Measurements from ENCODE around the gene SLC37A3.
"Not testable (repeated sequence)": the region's sequence is repeated elsewhere in the genome, so short reads cannot be mapped to it uniquely, and the experiment has no call there.

The SLC37A3 gene

GRCh38 chr7:140320078-140320477 lies 78.3 kb downstream of the SLC37A3 start:
- not testable (repeated sequence) for DNase-seq (ENCODE audit: low read depth); H3K4me3 ChIP-seq (ENCODE audit: low read depth, low read length)

DNA sequence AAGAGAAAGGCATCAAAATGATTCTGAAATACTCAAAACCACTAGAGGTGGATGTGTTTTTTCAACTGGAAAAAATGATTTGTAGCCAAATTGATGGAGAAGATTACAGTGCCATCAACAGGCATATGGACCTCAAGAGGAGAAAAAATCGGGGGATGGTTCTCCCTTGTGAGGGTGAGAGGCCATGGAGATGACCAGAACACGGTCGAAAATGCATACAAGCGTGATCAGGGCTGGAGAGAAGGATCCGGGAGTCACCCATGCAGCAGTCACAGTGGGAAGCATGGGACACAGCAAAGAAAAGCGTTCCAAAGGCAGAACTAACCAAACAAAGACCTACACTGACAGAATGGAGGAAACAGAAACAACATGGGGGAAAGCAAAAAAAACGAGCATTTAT lies 80.3 kb downstream of the SLC37A3 start:
- no peak for DNase-seq (ENCODE audit: low read depth)
- H3K4me3 ChIP-seq (ENCODE audit: low read depth, low read length), result no peak overlapping the region

DNA sequence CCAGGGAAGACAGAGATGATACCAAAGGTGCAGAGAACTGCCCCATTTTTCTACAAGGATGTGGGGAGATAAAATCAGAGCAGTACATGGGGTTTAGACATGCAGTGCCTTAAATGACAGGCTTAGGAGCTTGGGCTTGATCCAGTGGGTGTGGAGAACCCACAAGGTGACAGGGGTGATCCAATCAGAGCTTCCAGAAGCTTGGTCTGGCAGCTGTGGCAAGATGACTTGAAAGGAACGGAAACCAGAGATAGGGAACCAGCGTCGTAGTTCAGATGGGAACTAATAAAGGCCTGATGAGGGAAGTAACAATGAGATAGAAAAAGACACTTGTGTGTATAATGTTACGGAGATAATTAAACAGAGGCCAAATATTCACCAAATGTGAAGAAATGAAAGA lies 80.7 kb downstream of the SLC37A3 start:
- no peak for DNase-seq (ENCODE audit: low read depth)
- H3K4me3 ChIP-seq (ENCODE audit: low read depth, low read length), result no peak overlapping the region

GRCh38 chr7:140316165-140316661 lies 82.1 kb downstream of the SLC37A3 start:
- no peak overlapping the region for H3K4me3 ChIP-seq (ENCODE audit: low read depth, low read length)
- peak; percentile 30 for DNase-seq (ENCODE audit: low read depth)

- H3K4me3 ChIP-seq (ENCODE audit: low read depth, low read length), result no peak overlapping the region
Observed at GRCh38 chr7:140315498-140316164, 82.7 kb downstream of the SLC37A3 start.

DNA sequence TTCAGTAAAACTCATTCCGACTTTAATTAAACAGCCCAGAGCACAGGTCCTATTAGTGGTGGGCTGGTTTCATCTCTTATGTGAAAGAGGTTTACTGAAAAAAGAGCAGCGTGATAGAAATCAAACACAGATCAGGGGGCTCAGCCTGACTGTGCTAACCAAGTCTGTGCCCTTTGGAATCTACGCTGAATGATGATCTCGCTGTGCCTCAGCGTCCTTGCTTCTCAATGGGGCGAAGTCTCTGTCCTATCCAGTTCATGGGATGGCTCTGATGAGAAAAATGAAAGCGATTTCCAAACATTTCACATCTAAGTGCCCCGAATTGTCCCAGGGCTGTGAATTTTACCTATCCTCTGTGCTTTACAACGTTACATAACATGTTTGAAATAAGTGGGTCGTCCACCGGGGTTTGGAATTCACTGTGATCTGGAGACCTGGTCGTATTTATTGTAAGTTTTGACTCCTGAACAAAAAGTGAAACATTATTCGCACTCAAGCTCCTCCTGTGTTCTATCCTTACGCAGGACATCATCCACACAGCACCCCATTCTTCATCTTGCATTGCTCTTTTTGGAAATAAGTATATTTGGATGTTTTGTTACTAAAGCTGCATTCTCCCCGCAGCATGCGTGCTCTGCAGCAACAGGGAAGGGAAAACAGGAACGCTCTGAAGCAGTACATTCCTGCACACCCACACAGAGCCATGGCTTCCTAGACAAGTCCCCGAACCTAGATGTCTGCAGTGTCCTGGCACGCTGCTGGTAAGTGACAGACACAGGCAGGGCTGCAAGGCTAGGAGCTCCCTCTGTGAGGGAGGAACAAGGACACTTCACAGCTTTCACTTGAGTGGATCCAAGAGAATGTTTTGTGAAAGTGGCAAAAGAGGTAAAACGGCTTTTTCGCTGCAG lies 83.5 kb downstream of the SLC37A3 start:
- no peak overlapping the region for H3K4me3 ChIP-seq (ENCODE audit: low read depth, low read length)
- no peak for DNase-seq (ENCODE audit: low read depth)

More at GRCh38 chr7:140315498-140316164, 82.7 kb downstream of the SLC37A3 start:
- no peak for DNase-seq (ENCODE audit: low read depth)

- DNase-seq (ENCODE audit: low read depth), result no peak
Observed at GRCh38 chr7:140312141-140312846, 86.0 kb downstream of the SLC37A3 start.

DNA sequence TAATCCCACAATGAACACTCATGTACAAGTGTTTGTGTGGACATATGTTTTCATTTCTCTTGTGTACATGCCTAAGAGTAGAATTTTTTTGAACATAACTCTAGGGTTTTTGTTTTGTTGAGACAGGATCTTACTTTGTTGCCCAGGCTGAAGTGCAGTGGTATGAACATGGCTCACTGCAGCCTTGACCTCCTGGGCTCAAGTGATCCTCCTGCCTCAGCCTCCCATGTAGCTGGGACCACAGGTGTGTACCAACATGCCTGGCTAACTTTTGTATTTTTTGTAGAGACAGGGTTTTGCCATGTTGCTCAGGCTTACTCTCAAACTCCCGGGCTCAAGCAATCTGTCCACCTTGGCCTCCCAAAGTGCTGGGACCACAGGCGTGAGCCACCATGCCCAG lies 87.2 kb downstream of the SLC37A3 start:
- H3K4me3 ChIP-seq (ENCODE audit: low read depth, low read length); DNase-seq (ENCODE audit: low read depth): not testable (repeated sequence)

More at GRCh38 chr7:140312141-140312846, 86.0 kb downstream of the SLC37A3 start:
- H3K4me3 ChIP-seq (ENCODE audit: low read depth, low read length), result no peak overlapping the region

DNA sequence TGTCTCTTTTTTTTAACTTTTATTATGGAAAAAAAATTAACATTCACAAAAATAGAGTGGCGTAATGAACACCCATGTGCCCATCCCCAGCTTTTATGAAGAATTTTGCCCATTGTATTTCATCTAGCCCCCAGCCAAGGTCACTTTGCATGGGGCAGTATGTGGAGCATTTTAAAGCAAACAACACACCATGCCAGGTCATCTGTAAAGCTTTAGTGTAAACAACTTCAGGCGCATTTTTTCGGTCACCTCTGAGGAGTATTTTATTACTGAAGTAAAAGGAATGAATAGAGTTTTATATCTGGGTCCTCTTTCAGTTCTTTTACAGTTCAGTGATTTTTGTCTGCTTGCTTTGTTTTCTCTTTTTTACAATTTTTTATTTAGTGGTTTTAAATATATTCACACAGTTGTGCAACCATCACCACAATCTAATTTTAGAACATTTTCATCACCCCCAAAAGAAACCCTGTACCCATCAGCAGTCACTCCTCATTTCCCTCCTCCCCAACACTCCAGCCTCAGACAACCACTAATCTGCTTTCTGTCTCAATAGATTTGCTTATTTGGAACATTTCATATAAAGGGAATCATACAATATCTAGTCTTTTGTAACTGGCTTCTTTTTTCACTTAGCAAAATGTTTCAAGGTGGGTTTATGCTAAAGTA lies 87.9 kb downstream of the SLC37A3 start:
- no peak overlapping the region for H3K4me3 ChIP-seq (ENCODE audit: low read depth, low read length)
- DNase-seq (ENCODE audit: low read depth), result no peak

DNA sequence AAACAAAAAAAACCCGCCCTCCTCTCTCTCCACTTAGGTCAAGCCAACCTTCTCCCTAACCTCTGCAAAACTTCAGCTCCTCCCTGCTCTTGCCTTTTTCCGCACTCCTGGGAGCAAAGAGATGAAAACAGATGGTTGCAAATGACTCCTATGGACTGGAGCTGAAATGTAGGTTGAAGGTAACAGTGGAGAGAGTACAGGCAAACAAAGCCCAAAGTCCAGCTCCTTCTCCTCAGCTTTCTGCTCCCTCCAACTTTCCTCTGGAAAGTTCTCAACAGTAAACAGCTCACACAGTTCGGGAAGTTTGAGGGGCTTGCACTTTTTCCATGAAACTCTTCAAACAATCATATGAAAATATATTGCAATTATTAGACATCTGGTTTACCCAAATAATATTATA lies 90.3 kb downstream of the SLC37A3 start:
- no peak for DNase-seq (ENCODE audit: low read depth)
- H3K4me3 ChIP-seq (ENCODE audit: low read depth, low read length), result no peak overlapping the region

GRCh38 chr7:140304191-140304799 lies 94.0 kb downstream of the SLC37A3 start:
- DNase-seq (ENCODE audit: low read depth), result no peak

DNA sequence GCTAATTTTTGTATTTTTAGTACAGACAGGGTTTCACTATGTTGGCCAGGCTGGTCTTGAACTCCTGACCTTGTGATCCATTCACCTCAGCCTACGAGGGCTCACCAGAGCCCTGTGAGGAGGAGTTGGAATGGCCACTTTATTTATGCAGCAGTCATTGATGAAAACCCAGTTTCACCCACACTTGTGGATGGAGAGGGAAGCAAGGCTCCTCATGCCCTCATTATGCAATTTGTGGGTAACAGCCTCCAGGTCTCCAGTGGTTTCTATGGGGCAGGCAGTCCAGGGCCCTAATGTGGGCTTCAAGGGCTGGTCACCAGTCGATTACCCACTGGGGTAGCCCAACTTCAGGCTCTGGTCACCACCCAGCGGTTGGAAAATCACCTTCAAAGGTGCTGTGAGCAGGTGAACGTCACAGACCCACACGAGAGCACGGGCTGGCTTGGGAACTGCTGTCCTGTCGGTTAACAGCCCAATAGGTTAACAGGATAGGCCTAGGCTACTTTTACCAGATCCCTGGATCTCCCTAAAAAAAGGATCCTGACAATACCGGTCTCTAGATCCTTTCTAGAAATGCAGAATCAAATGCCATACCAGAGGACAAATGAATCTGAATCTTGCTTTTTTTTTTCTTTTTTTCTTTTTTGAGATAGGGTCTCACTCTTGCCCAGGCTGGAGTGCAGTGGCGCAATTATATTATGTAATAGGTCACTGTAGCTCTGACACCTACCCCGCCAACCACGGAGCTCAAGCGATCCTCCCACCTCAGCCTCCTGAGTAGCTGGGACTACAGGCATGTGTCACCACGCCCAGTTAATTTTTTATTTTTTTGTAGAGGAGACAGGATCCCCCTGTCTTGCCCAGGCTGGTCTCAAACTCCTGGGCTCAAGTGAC lies 97.8 kb downstream of the SLC37A3 start:
- no peak overlapping the region for H3K4me3 ChIP-seq (ENCODE audit: low read depth, low read length)
- no peak for DNase-seq (ENCODE audit: low read depth)

More at GRCh38 chr7:140304191-140304799, 94.0 kb downstream of the SLC37A3 start:
- H3K4me3 ChIP-seq (ENCODE audit: low read depth, low read length), result no peak overlapping the region

DNA sequence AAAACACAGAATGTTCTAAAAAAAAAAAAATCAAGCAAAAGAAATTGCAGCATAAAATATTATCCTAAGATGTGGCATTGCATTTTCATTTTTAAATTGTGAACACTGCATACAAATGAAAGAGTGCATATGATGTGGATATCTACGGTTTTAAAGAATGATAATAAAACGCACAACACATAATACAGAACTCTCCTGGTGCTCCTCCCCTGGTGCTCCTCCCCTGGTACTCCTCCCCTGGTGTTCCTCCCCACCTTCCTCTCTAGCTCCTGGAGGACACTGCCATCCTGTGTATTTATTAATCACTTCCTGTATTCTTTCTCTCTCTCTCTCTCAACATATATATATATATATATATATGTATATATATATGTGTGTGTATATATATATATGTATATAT lies 100.1 kb downstream of the SLC37A3 start:
- H3K4me3 ChIP-seq (ENCODE audit: low read depth, low read length), result no peak overlapping the region
- no peak for DNase-seq (ENCODE audit: low read depth)

- no peak for DNase-seq (ENCODE audit: low read depth)
Observed at GRCh38 chr7:140297192-140297591, 101.1 kb downstream of the SLC37A3 start.

DNA sequence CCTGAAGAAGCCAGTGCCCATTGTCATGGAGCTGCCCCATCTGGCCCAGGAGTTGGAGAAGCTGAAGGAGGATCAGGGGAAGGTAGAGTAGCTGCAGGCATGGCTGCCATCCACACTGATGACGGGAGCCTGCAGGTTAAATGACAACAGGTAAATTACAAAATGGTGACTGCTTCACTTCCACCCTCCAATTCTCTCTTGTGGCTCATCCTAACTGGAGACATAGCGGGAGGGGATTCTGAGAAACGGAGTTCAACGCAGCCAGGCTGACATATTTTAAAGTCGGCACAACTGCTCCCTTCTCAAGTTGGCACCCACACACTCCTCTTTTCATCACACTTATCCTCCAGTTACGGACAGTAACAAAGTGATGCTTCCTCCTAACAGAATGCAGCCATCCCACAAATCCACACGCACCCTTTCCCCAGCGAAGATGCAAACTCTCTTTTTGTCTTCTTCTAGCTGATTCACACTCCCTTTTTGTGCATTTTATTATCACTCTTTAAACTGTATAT lies 103.0 kb downstream of the SLC37A3 start:
- no peak for DNase-seq (ENCODE audit: low read depth)
- no peak overlapping the region for H3K4me3 ChIP-seq (ENCODE audit: low read depth, low read length)

More at GRCh38 chr7:140297192-140297591, 101.1 kb downstream of the SLC37A3 start:
- no peak overlapping the region for H3K4me3 ChIP-seq (ENCODE audit: low read depth, low read length)

GRCh38 chr7:140294454-140294853 lies 103.9 kb downstream of the SLC37A3 start:
- no peak overlapping the region for H3K4me3 ChIP-seq (ENCODE audit: low read depth, low read length)
- no peak for DNase-seq (ENCODE audit: low read depth)

GRCh38 chr7:140292438-140292837 lies 105.9 kb downstream of the SLC37A3 start:
- H3K4me3 ChIP-seq (ENCODE audit: low read depth, low read length), result no peak overlapping the region
- no peak for DNase-seq (ENCODE audit: low read depth)

GRCh38 chr7:140289804-140290203 lies 108.5 kb downstream of the SLC37A3 start:
- DNase-seq (ENCODE audit: low read depth), result no peak
- H3K4me3 ChIP-seq (ENCODE audit: low read depth, low read length), result no peak overlapping the region
